Measurements from ENCODE around the gene UNK.
"Not testable (repeated sequence)": the region's sequence is repeated elsewhere in the genome, so short reads cannot be mapped to it uniquely, and the experiment has no call there.

Gene UNK

GRCh38 chr17:75854101-75854748 lies 69.6 kb downstream of the UNK start:
- CTCF ChIA-PET, result interaction anchor here (1.2 to 1.4 kb wide), 3 partner anchors 26 to 81 kb away, joined by 3 to 4 read pairs (median 4); no protein-coding TSS in a partner anchor
- no peak for DNase-seq (ENCODE audit: extremely low spot score)
- TF ChIP-seq ZNF384 (IDR thresholded peaks at IDR 0.05), result no peak
- TF ChIP-seq FOXK2 (IDR thresholded peaks at IDR 0.05), result no peak
- no peak for TF ChIP-seq FOXM1 (IDR thresholded peaks at IDR 0.05; ENCODE audit: borderline replicate concordance)
- no peak for TF ChIP-seq FOXA1 (IDR thresholded peaks at IDR 0.05)
- no peak for TF ChIP-seq ARNT (IDR thresholded peaks at IDR 0.05)
- no peak for TF ChIP-seq NFRKB (IDR thresholded peaks at IDR 0.05)
- no peak for TF ChIP-seq BHLHE40 (IDR thresholded peaks at IDR 0.05; ENCODE audit: borderline replicate concordance)
- TF ChIP-seq SUZ12 (IDR thresholded peaks at IDR 0.05), result no peak
- no peak for TF ChIP-seq HDGF (IDR thresholded peaks at IDR 0.05; ENCODE audit: borderline replicate concordance)
- no peak for TF ChIP-seq LEF1 (IDR thresholded peaks at IDR 0.05; ENCODE audit: borderline replicate concordance)
- TF ChIP-seq L3MBTL2 (conservative IDR thresholded peaks at IDR 0.05), result no peak
- no peak for TF ChIP-seq PKNOX1 (IDR thresholded peaks at IDR 0.05)

GRCh38 chr17:75854881-75855309 lies 70.3 kb downstream of the UNK start:
- CTCF ChIA-PET, result interaction anchor here (0.6 to 2.0 kb wide), 9 partner anchors 9 to 150 kb away, joined by 3 to 13 read pairs (median 4); no protein-coding TSS in a partner anchor
- TF ChIP-seq TARDBP (IDR thresholded peaks at IDR 0.05) (no peak), L3MBTL2 (conservative IDR thresholded peaks at IDR 0.05) (no peak), FOXK2 (IDR thresholded peaks at IDR 0.05) (no peak), SUZ12 (IDR thresholded peaks at IDR 0.05) (no peak), BHLHE40 (IDR thresholded peaks at IDR 0.05; ENCODE audit: borderline replicate concordance) (no peak)

More at GRCh38 chr17:75854101-75854748, 69.6 kb downstream of the UNK start:
- POLR2A ChIA-PET, result interaction anchor here (1.3 to 3.3 kb wide), 12 partner anchors 8 to 148 kb away, joined by 3 to 39 read pairs (median 12); partner anchors contain the start of genes CDK3, TRIM47, TRIM65 and UNK

GRCh38 chr17:75855310-75856061 lies 70.9 kb downstream of the UNK start, which contains the start of gene WBP2:
Gene WBP2, minus strand, starts transcription at chr17:75855335. Its CDS starts 38 bp downstream, at chr17:75855297.
- POLR2A ChIA-PET, result interaction anchor here (0.5 to 3.3 kb wide), 44 partner anchors 9 to 873 kb away, joined by 3 to 39 read pairs (median 5); partner anchors contain the start of genes CDK3, FBF1, GALK1 and MRPL38
- peak; percentile 94 for TF ChIP-seq L3MBTL2 (conservative IDR thresholded peaks at IDR 0.05)
- 0 out of 2 replicates have a peak, but pooled peaks have one; percentile 34 for TF ChIP-seq PKNOX1 (IDR thresholded peaks at IDR 0.05)
- TF ChIP-seq ZNF384 (IDR thresholded peaks at IDR 0.05), result no peak
- 0 out of 2 replicates have a peak, but pooled peaks have one; percentile 16 for TF ChIP-seq HDGF (IDR thresholded peaks at IDR 0.05; ENCODE audit: borderline replicate concordance)
- peak; percentile 98 for DNase-seq (ENCODE audit: extremely low spot score)
- CTCF ChIA-PET, result interaction anchor here (0.6 to 2.0 kb wide), 11 partner anchors 10 to 150 kb away, joined by 3 to 13 read pairs (median 4); partner anchors contain the start of gene TRIM65

More at GRCh38 chr17:75854881-75855309, 70.3 kb downstream of the UNK start:
- peak; percentile 46 for DNase-seq (ENCODE audit: extremely low spot score)
- POLR2A ChIA-PET, result interaction anchor here (0.5 to 3.3 kb wide), 39 partner anchors 9 to 872 kb away, joined by 3 to 39 read pairs (median 5); partner anchors contain the start of genes CDK3, FBF1, GALK1 and MRPL38

GRCh38 chr17:75856062-75856756 lies 71.6 kb downstream of the UNK start:
- ChIA-PET POLR2A (interaction anchor here (0.6 to 3.3 kb wide), 27 partner anchors 10 to 248 kb away, joined by 3 to 39 read pairs (median 6); partner anchors contain the start of genes FBF1, GALK1, MRPL38 and TRIM47), CTCF (interaction anchor here (0.6 to 2.0 kb wide), 9 partner anchors 11 to 389 kb away, joined by 3 to 13 read pairs (median 3); partner anchors contain the start of gene TRIM65)
- no peak for TF ChIP-seq SP1 (IDR thresholded peaks at IDR 0.05)
- no peak for TF ChIP-seq HDGF (IDR thresholded peaks at IDR 0.05; ENCODE audit: borderline replicate concordance)
- peak; percentile 49; the same call in 1 of the 2 replicates for TF ChIP-seq L3MBTL2 (conservative IDR thresholded peaks at IDR 0.05)
- peak; percentile 73 for DNase-seq (ENCODE audit: extremely low spot score)

- POLR2A ChIA-PET; DNase-seq (ENCODE audit: extremely low spot score): not testable (repeated sequence)
- CTCF ChIA-PET, result interaction anchor here (0.9 to 1.4 kb wide), 2 partner anchors 13 to 76 kb away, joined by 3 to 4 read pairs; no protein-coding TSS in a partner anchor
Measured at GRCh38 chr17:75859358-75859757, 74.8 kb downstream of the UNK start.

- ChIA-PET POLR2A (interaction anchor here (0.6 kb wide), 1 partner anchor 254 kb away, joined by 3 read pairs; no protein-coding TSS in a partner anchor), CTCF (interaction anchor here (1.1 to 2.6 kb wide), 7 partner anchors 11 to 65 kb away, joined by 4 to 33 read pairs (median 10); partner anchors contain the start of gene TRIM47)
- DNase-seq (ENCODE audit: extremely low spot score), result no peak
- TF ChIP-seq ELF4 (IDR thresholded peaks at IDR 0.05) (no peak), BHLHE40 (IDR thresholded peaks at IDR 0.05; ENCODE audit: borderline replicate concordance) (no peak), LEF1 (IDR thresholded peaks at IDR 0.05; ENCODE audit: borderline replicate concordance) (no peak), ARNT (IDR thresholded peaks at IDR 0.05) (no peak), HDGF (IDR thresholded peaks at IDR 0.05; ENCODE audit: borderline replicate concordance) (no peak), FOXK2 (IDR thresholded peaks at IDR 0.05) (no peak), PKNOX1 (IDR thresholded peaks at IDR 0.05) (no peak), L3MBTL2 (conservative IDR thresholded peaks at IDR 0.05) (no peak), FOXM1 (IDR thresholded peaks at IDR 0.05; ENCODE audit: borderline replicate concordance) (no peak), SUZ12 (IDR thresholded peaks at IDR 0.05) (no peak), SP1 (IDR thresholded peaks at IDR 0.05) (no peak), ZNF384 (IDR thresholded peaks at IDR 0.05) (no peak), FOXA1 (IDR thresholded peaks at IDR 0.05) (no peak), TARDBP (IDR thresholded peaks at IDR 0.05) (no peak), NFRKB (IDR thresholded peaks at IDR 0.05) (no peak), CTBP1 (IDR thresholded peaks at IDR 0.05; ENCODE audit: borderline replicate concordance) (no peak)
Measured at GRCh38 chr17:75861927-75862317, 77.3 kb downstream of the UNK start.

Data from HEK293T (cell line).